WTC11 (cell line): ENCODE measurements around the gene RABEP2. TPM values are rescaled to one million over a fixed set of nuclear protein-coding genes. Genes with fewer than 3 reads are reported as not detected.

Experiments used
- ATAC-seq: fragments of 200-7000 bp; cut with Tn5 transposase; 2 replicates; pipeline ENCODE4 v1.10.0; 2021; ENCODE audit warnings: mild to moderate bottlenecking, moderate library complexity
- CTCF ChIA-PET: fragments of 300-600 bp; sonication (Branson Sonifier 250); formaldehyde crosslinking; loops from one replicate; lab custom pipeline; 2021; ENCODE audit warnings: antibody characterized with exemption; lab: Charles Lee
- POLR2A ChIA-PET: fragments of 350-600 bp; sonication (Branson Sonifier 250); formaldehyde crosslinking; loops from one replicate; lab custom pipeline; 2021; ENCODE audit warnings: antibody characterized with exemption; lab: Charles Lee
- DNase-seq: peaks from one replicate; pipeline ENCODE4 v3.0.0; 2021; ENCODE audit warnings: low spot score
- H3K27ac Mint-ChIP-seq: 2 replicates; pipeline ENCODE4 v1.8.0; 2021; ENCODE audit warnings: mixed read lengths
- H3K27me3 Mint-ChIP-seq: 2 replicates; pipeline ENCODE4 v1.8.0; 2021; ENCODE audit warnings: low read depth, mild to moderate bottlenecking, moderate library complexity, mixed read lengths
- H3K36me3 Mint-ChIP-seq: 2 replicates; pipeline ENCODE4 v1.8.0; 2021; ENCODE audit warnings: mixed read lengths
- H3K4me1 Mint-ChIP-seq: 2 replicates; pipeline ENCODE4 v1.8.0; 2022; ENCODE audit warnings: mixed read lengths
- H3K4me3 Mint-ChIP-seq: 2 replicates; pipeline ENCODE4 v1.8.0; 2021; ENCODE audit warnings: mild to moderate bottlenecking, moderate library complexity, mixed read lengths
- H3K9me3 Mint-ChIP-seq: 2 replicates; pipeline ENCODE4 v1.8.0; 2021; ENCODE audit warnings: mixed read lengths
- CDX4 ChIP-seq: fragments of 250-450 bp; sonication (Bioruptor Pico); IDR thresholded peaks from 2 replicates; pipeline ENCODE4 v1.9.0; 2021; ENCODE audit warnings: moderate library complexity, mild to moderate bottlenecking, inconsistent platforms, borderline replicate concordance
- FOXJ3 ChIP-seq: sonication (generic); formaldehyde crosslinking; IDR thresholded peaks from 2 replicates; pipeline ENCODE4 v1.9.0; 2021; ENCODE audit warnings: missing genetic modification reagents, mild to moderate bottlenecking, borderline replicate concordance
- FOXP4 ChIP-seq: sonication (generic); formaldehyde crosslinking; IDR thresholded peaks from 2 replicates; pipeline ENCODE4 v1.8.0; 2022; ENCODE audit warnings: mild to moderate bottlenecking, missing genetic modification reagents
- GABPB1 ChIP-seq: sonication (generic); formaldehyde crosslinking; IDR thresholded peaks from 2 replicates; pipeline ENCODE4 v1.8.1; 2023; ENCODE audit warnings: mild to moderate bottlenecking, missing genetic modification reagents
- HMGA2 ChIP-seq: fragments of 250-450 bp; sonication (Bioruptor Pico); IDR thresholded peaks from 2 replicates; pipeline ENCODE4 v1.4.0; 2021; ENCODE audit warnings: mild to moderate bottlenecking, moderate library complexity
- IRF2 ChIP-seq: sonication (generic); formaldehyde crosslinking; IDR thresholded peaks from 2 replicates; pipeline ENCODE4 v1.8.0; 2022; ENCODE audit warnings: low read depth, missing genetic modification reagents, borderline replicate concordance
- MLX ChIP-seq: sonication (generic); formaldehyde crosslinking; IDR thresholded peaks from 2 replicates; pipeline ENCODE4 v1.8.1; 2023; ENCODE audit warnings: mild to moderate bottlenecking, missing genetic modification reagents, moderate library complexity
- NFE2L1 ChIP-seq: sonication (generic); formaldehyde crosslinking; IDR thresholded peaks from 2 replicates; pipeline ENCODE4 v1.8.1; 2023; ENCODE audit warnings: missing genetic modification reagents
- NR2C2 ChIP-seq: sonication (generic); formaldehyde crosslinking; IDR thresholded peaks from 2 replicates; pipeline ENCODE4 v1.8.0; 2022; ENCODE audit warnings: mild to moderate bottlenecking, missing genetic modification reagents
- SMAD3 ChIP-seq: sonication (generic); formaldehyde crosslinking; IDR thresholded peaks from 2 replicates; pipeline ENCODE4 v1.8.0; 2022; ENCODE audit warnings: missing genetic modification reagents, mild to moderate bottlenecking, borderline replicate concordance
- SOX15 ChIP-seq: fragments of 250-450 bp; sonication (Bioruptor Pico); IDR thresholded peaks from 2 replicates; pipeline ENCODE4 v1.9.0; 2021; ENCODE audit warnings: mild to moderate bottlenecking
- USF2 ChIP-seq: sonication (generic); formaldehyde crosslinking; IDR thresholded peaks from 2 replicates; pipeline ENCODE4 v1.8.1; 2023; ENCODE audit warnings: mild to moderate bottlenecking, missing genetic modification reagents, moderate library complexity
- ZBTB21 ChIP-seq: sonication (generic); formaldehyde crosslinking; IDR thresholded peaks from 2 replicates; pipeline ENCODE4 v1.8.1; 2023; ENCODE audit warnings: mild to moderate bottlenecking, missing genetic modification reagents, borderline replicate concordance
- ZNF263 ChIP-seq: sonication (generic); formaldehyde crosslinking; IDR thresholded peaks from 2 replicates; pipeline ENCODE4 v1.8.1; 2022; ENCODE audit warnings: low read depth, mild to moderate bottlenecking, moderate library complexity, missing genetic modification reagents
- ZNF281 ChIP-seq: sonication (generic); formaldehyde crosslinking; IDR thresholded peaks from 2 replicates; pipeline ENCODE4 v1.8.0; 2023; ENCODE audit warnings: mild to moderate bottlenecking, missing genetic modification reagents
- ZNF317 ChIP-seq: sonication (generic); formaldehyde crosslinking; IDR thresholded peaks from 2 replicates; pipeline ENCODE4 v1.8.1; 2023; ENCODE audit warnings: low read depth, mild to moderate bottlenecking, moderate library complexity, missing genetic modification reagents, borderline replicate concordance
- ZNF416 ChIP-seq: fragments of 250-450 bp; sonication (Bioruptor Pico); IDR thresholded peaks from 2 replicates; pipeline ENCODE4 v1.9.0; 2021; ENCODE audit warnings: mild to moderate bottlenecking, inconsistent platforms
- ZNF423 ChIP-seq: fragments of 250-450 bp; sonication (Bioruptor Pico); IDR thresholded peaks from 2 replicates; pipeline ENCODE4 v2.1.2; 2022; ENCODE audit warnings: mild to moderate bottlenecking, moderate library complexity
- ZNF512 ChIP-seq: sonication (generic); formaldehyde crosslinking; IDR thresholded peaks from 2 replicates; pipeline ENCODE4 v1.8.1; 2022; ENCODE audit warnings: missing genetic modification reagents, borderline replicate concordance
- ZSCAN18 ChIP-seq: fragments of 250-450 bp; sonication (Bioruptor Pico); IDR thresholded peaks from 2 replicates; pipeline ENCODE4 v2.1.2; 2022; ENCODE audit warnings: mild to moderate bottlenecking, moderate library complexity
- total RNA-seq: library from RNA; stranded (reverse); gene quantifications from 3 replicates; pipeline ENCODE4 v1.2.3, GENCODE V29; 2021

RABEP2 gene
- total RNA-seq, 1 experiment from 2014 or later = 24.0 TPM

- CTCF ChIA-PET = no interaction called here
- POLR2A ChIA-PET = no interaction called here
- no peak overlapping the region for H3K27ac Mint-ChIP-seq
- ATAC-seq (no peak), DNase-seq (no peak)
- H3K4me3 Mint-ChIP-seq = no peak overlapping the region
- H3K9me3 Mint-ChIP-seq = no peaks in the 10 kb centered on the region
- H3K4me1 Mint-ChIP-seq = no peaks in the 10 kb centered on the region
- peaks cover 72% of the 10 kb centered on the region for H3K36me3 Mint-ChIP-seq
- TF ChIP-seq ZNF512 (no peak), NFE2L1 (CRISPR knock-in tag) (no peak), ZNF317 (no peak), IRF2 (CRISPR knock-in tag) (no peak), NR2C2 (CRISPR knock-in tag) (no peak), SOX15 (no peak), FOXP4 (CRISPR knock-in tag) (no peak), FOXJ3 (CRISPR knock-in tag) (no peak), ZNF281 (no peak), GABPB1 (CRISPR knock-in tag) (no peak), USF2 (no peak), CDX4 (CRISPR knock-in tag) (no peak), ZNF423 (CRISPR knock-in tag) (no peak), ZNF416 (CRISPR knock-in tag) (no peak), ZNF263 (no peak), SMAD3 (no peak), ZBTB21 (CRISPR knock-in tag) (no peak), ZSCAN18 (CRISPR knock-in tag) (no peak), MLX (CRISPR knock-in tag) (no peak), HMGA2 (CRISPR knock-in tag) (no peak)
- H3K27me3 Mint-ChIP-seq = no peaks in the 10 kb centered on the region
These were observed 33.8 kb upstream of the RABEP2 start for GRCh38 chr16:28958836-28959235.
